BJ (cell line): ENCODE results near the gene LY6G6D. TPM values are rescaled to one million over a fixed set of nuclear protein-coding genes. Genes with fewer than 3 reads are reported as not detected.

Source experiments
- CTCF ChIA-PET: fragments of 350-600 bp; formaldehyde crosslinking; extraction: SDS; loops from one replicate; lab custom pipeline; 2021; ENCODE audit warnings: antibody characterized with exemption, inconsistent platforms; lab: Yijun Ruan, JAX
- POLR2A ChIA-PET: fragments of 300-600 bp; sonication (Branson Sonifier 250); formaldehyde crosslinking; extraction: SDS; loops from one replicate; lab custom pipeline; 2021; ENCODE audit warnings: antibody characterized with exemption; lab: Charles Lee
- DNase-seq: peaks from one replicate; pipeline ENCODE4 v3.0.0-alpha.2; 2011; ENCODE audit warnings: low read depth
- H3K27me3 ChIP-seq: 2 replicates; pipeline ENCODE4 v1.6.0; 2011; ENCODE audit warnings: low read length; ENCODE audit not compliant: control insufficient read depth, insufficient read depth
- H3K36me3 ChIP-seq: 2 replicates; pipeline ENCODE4 v1.5.1; 2011; ENCODE audit warnings: low read length; ENCODE audit not compliant: control insufficient read depth, insufficient read depth
- H3K4me3 ChIP-seq: 2 replicates; pipeline ENCODE4 v1.5.1; 2011; ENCODE audit warnings: low read depth, mild to moderate bottlenecking, control low read depth, low read length
- polyA minus RNA-seq: library from RNA; depleted of rRNA, polyadenylated mRNA; stranded (reverse); fragments of >200 nt; gene quantifications from 2 replicates; pipeline ENCODE4 v1.2.3, GENCODE V29; 2011; rRNA and poly(A)+ RNA removed
- polyA plus RNA-seq: library from polyadenylated mRNA; depleted of rRNA; stranded (reverse); fragments of >200 nt; gene quantifications from 2 replicates; pipeline ENCODE4 v1.2.3, GENCODE V29; 2011; rRNA removed
- TF ChIP-seq, protein P1 (sequence below): IDR thresholded peaks from 2 replicates; pipeline ENCODE4 v1.5.1; 2011; ENCODE audit warnings: low read depth, mild to moderate bottlenecking, control low read depth, inconsistent platforms, low read length, moderate library complexity; ENCODE audit not compliant: insufficient read depth

LY6G6D gene
- polyA plus RNA-seq (not detected in 2 replicates), polyA minus RNA-seq (not detected in 2 replicates)

DNA sequence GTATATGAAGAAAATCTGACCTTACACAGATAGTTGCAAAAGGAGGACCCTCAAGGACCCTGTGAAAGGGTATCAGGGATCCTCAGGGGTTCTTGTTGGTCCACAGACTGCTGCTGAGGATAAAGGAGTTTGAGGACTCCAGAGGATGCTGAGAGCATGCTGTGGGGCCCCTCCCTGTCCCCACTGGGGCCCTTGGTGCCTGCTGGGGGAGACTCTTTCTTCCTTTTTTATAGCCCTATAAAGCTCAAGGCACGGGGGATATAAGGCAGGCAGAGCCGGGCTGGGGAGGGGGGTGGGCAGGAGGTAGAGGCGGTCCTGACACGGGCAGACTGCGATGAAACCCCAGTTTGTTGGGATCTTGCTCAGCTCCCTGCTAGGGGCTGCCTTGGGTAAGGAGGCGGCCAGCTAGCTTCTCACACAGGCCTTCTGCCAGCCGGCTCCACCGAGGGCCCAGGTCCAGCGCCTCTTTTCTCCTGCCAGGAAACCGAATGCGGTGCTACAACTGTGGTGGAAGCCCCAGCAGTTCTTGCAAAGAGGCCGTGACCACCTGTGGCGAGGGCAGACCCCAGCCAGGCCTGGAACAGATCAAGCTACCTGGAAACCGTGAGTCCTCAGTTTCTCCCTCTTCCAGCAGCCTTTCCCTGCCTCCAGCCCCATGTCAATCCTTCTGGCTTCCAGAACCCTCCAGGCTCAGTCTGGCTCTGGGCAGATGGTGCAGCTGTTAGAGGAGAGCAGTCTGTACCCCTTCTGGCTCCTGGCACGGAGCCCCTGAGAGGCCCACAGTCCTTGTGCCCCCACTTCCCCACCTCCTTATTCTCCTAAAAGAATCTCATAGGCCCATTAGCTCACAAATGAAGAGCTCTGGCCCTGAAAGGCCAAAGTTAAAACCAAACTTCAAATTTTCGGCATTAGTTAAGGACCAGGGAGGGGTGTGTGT is at the start of gene LY6G6D:
Gene LY6G6D (plus strand): TSS at position 327 of the 937 bp plus-strand sequence. CDS start 8 bp downstream, at position 335.
- Histone ChIP-seq H3K27me3 (peaks cover 8% of the 10 kb centered on the region), H3K36me3 (no peaks in the 10 kb centered on the region), H3K4me3 (no peak within 1 kb of the TSS)
- DNase-seq, result no peak
- TF ChIP-seq, protein P1, sequence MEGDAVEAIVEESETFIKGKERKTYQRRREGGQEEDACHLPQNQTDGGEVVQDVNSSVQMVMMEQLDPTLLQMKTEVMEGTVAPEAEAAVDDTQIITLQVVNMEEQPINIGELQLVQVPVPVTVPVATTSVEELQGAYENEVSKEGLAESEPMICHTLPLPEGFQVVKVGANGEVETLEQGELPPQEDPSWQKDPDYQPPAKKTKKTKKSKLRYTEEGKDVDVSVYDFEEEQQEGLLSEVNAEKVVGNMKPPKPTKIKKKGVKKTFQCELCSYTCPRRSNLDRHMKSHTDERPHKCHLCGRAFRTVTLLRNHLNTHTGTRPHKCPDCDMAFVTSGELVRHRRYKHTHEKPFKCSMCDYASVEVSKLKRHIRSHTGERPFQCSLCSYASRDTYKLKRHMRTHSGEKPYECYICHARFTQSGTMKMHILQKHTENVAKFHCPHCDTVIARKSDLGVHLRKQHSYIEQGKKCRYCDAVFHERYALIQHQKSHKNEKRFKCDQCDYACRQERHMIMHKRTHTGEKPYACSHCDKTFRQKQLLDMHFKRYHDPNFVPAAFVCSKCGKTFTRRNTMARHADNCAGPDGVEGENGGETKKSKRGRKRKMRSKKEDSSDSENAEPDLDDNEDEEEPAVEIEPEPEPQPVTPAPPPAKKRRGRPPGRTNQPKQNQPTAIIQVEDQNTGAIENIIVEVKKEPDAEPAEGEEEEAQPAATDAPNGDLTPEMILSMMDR, result no peak
- CTCF ChIA-PET, result interaction anchor here (0.6 to 2.8 kb wide), 5 partner anchors 9 to 215 kb away, joined by 3 to 11 read pairs (median 4); no protein-coding TSS in a partner anchor
- POLR2A ChIA-PET, result no interaction called here

GRCh38 chr6:31665501-31666336 is 49.4 kb upstream of the LY6G6D start, which contains the start of gene CSNK2B:
TSS of gene CSNK2B (plus strand) at chr6:31666080. CDS start at chr6:31666832, 752 bp downstream.
- H3K4me3 ChIP-seq, result peak within 1 kb of the TSS; percentile 91
- H3K27me3 ChIP-seq, result no peaks in the 10 kb centered on the region
- ChIA-PET POLR2A (no interaction called here), CTCF (interaction anchor here (0.8 to 0.9 kb wide), 2 partner anchors 119 to 124 kb away, joined by 4 read pairs; partner anchors contain the start of gene ATP6V1G2)
- H3K36me3 ChIP-seq, result peaks cover 37% of the 10 kb centered on the region
- TF ChIP-seq, protein P1, result no peak
- DNase-seq, result peak; percentile 89

GRCh38 chr6:31666337-31666965 is 48.7 kb upstream of the LY6G6D start:
- peak overlapping the region; percentile 91 for H3K4me3 ChIP-seq
- H3K36me3 ChIP-seq, result peaks cover 42% of the 10 kb centered on the region
- ChIA-PET POLR2A (no interaction called here), CTCF (interaction anchor here (0.8 to 1.0 kb wide), 3 partner anchors 120 to 1172 kb away, joined by 3 to 4 read pairs (median 3); partner anchors contain the start of genes ATP6V1G2 and TAP2)
- H3K27me3 ChIP-seq, result no peaks in the 10 kb centered on the region
- no peak for DNase-seq
- TF ChIP-seq, protein P1, result no peak

- ChIA-PET POLR2A (no interaction called here), CTCF (interaction anchor here (0.9 kb wide), 1 partner anchor 161 kb away, joined by 4 read pairs; no protein-coding TSS in a partner anchor)
- TF ChIP-seq, protein P1, result no peak
- Histone ChIP-seq H3K27me3 (no peaks in the 10 kb centered on the region), H3K4me3 (no peak within 1 kb of the TSS), H3K36me3 (peaks cover 47% of the 10 kb centered on the region)
- no peak for DNase-seq
These were observed 45.5 kb upstream of the LY6G6D start, which contains the start of gene LY6G5B for GRCh38 chr6:31669676-31670075. TSS of gene LY6G5B (plus strand) at chr6:31669976. CDS start at chr6:31670951, 975 bp downstream.
